SK-N-SH (cell line): Measurements from ENCODE around the gene ADGRG3.

Source experiments
- CHD2 ChIP-seq: fragments of 150-350 bp; IDR thresholded peaks from 2 replicates; pipeline ENCODE4 v1.6.1; 2018; ENCODE audit warnings: low read length; ENCODE audit not compliant: partially characterized antibody
- CTCF ChIP-seq: fragments of 200-600 bp; sonication (generic); IDR thresholded peaks from 2 replicates; pipeline ENCODE4 v1.6.1; 2017; ENCODE audit warnings: antibody characterized with exemption, mild to moderate bottlenecking, moderate library complexity
- POLR2AphosphoS5 ChIP-seq: IDR thresholded peaks from 2 replicates; pipeline ENCODE4 v1.6.1; 2012; ENCODE audit warnings: low read depth, low read length
- YY1 ChIP-seq: IDR thresholded peaks from 2 replicates; pipeline ENCODE4 v1.4.0; 2012; ENCODE audit warnings: low read depth, mild to moderate bottlenecking
- TF ChIP-seq, protein P1 (sequence below): fragments of 150-350 bp; IDR thresholded peaks from 2 replicates; pipeline ENCODE4 v1.6.1; 2017; ENCODE audit warnings: antibody characterized with exemption, low read length, low read depth, borderline replicate concordance

DNA sequence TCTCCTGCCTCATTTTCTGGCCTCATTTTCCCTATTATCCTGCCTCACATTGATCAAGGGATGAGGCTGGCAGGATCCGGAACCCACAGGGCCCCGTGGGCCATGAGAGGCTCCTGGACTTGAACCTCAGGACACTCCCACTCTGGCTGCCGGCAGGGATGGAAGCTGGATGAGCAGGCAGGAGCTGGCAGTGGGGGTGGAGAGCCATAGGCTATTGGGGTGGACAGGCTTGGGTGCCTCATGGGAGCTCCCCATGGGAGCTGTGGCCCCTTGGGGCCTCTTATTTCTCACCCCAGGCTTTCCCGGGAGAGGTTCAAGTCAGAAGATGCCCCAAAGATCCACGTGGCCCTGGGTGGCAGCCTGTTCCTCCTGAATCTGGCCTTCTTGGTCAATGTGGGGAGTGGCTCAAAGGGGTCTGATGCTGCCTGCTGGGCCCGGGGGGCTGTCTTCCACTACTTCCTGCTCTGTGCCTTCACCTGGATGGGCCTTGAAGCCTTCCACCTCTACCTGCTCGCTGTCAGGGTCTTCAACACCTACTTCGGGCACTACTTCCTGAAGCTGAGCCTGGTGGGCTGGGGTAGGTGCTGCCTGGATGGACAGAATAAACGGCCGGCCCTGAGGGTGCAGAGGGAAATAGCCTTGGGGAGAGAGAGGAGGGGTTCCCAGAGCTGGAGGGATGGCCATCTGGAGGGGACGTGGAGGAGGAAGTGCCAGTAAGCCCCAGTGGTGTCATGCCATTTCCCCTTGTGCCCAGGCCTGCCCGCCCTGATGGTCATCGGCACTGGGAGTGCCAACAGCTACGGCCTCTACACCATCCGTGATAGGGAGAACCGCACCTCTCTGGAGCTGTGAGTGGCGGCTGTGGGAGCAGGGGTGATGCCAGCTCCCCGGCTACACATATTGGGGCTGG is 15.8 kb downstream of the ADGRG3 start:
- TF ChIP-seq CTCF (no peak), POLR2AphosphoS5 (no peak), CHD2 (no peak), YY1 (no peak)
- TF ChIP-seq, protein P1, sequence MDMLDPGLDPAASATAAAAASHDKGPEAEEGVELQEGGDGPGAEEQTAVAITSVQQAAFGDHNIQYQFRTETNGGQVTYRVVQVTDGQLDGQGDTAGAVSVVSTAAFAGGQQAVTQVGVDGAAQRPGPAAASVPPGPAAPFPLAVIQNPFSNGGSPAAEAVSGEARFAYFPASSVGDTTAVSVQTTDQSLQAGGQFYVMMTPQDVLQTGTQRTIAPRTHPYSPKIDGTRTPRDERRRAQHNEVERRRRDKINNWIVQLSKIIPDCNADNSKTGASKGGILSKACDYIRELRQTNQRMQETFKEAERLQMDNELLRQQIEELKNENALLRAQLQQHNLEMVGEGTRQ, result no peak
